Measurements from ENCODE around the gene ZNF791.

The ZNF791 gene

DNA sequence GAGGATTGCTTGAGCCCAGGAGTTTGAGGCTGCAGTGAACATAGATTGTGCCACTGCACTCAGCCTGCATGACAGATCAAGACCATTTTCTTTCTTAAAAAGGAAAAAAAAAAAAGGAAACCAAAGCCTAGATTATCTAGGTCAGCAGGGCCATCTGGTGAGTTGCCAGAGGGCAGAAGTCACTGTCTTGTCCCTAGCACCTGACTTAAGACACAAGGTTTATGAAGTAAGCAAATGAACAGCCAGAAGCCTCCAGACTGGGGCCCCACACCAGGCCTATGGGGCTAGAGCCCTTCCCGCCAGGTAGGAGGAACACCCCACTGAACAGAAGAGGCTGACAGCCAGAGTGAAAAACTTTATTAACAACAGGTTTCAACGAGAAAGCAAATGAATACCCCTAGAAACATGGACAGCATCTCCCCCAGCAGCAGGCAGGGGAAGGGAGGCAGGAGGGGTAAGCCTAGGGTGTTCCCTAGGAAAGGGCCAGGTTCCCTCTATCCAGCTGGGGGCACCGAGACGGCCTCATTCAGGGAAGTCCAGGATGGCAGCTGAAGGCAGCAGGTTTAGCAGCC is 57.1 kb downstream of the ZNF791 start:
- TF ChIP-seq, protein P1, sequence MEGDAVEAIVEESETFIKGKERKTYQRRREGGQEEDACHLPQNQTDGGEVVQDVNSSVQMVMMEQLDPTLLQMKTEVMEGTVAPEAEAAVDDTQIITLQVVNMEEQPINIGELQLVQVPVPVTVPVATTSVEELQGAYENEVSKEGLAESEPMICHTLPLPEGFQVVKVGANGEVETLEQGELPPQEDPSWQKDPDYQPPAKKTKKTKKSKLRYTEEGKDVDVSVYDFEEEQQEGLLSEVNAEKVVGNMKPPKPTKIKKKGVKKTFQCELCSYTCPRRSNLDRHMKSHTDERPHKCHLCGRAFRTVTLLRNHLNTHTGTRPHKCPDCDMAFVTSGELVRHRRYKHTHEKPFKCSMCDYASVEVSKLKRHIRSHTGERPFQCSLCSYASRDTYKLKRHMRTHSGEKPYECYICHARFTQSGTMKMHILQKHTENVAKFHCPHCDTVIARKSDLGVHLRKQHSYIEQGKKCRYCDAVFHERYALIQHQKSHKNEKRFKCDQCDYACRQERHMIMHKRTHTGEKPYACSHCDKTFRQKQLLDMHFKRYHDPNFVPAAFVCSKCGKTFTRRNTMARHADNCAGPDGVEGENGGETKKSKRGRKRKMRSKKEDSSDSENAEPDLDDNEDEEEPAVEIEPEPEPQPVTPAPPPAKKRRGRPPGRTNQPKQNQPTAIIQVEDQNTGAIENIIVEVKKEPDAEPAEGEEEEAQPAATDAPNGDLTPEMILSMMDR (conservative IDR thresholded peaks at IDR 0.05; ENCODE audit: low read depth, low read length): no peak
- no peak overlapping the region for H3K4me3 ChIP-seq (ENCODE audit: low read depth, low read length)

GRCh38 chr19:12668346-12668745 is 57.6 kb downstream of the ZNF791 start:
- DNase-seq (ENCODE audit: low read depth): no peak
- TF ChIP-seq, protein P1 (conservative IDR thresholded peaks at IDR 0.05; ENCODE audit: low read depth, low read length): no peak
- peak overlapping the region; percentile 81 for H3K4me3 ChIP-seq (ENCODE audit: low read depth, low read length)

More for the DNA sequence above, 57.1 kb downstream of the ZNF791 start:
- no peak for DNase-seq (ENCODE audit: low read depth)

- peak; percentile 80 for DNase-seq (ENCODE audit: low read depth)
- TF ChIP-seq, protein P1 (conservative IDR thresholded peaks at IDR 0.05; ENCODE audit: low read depth, low read length): no peak
- H3K4me3 ChIP-seq (ENCODE audit: low read depth, low read length): peak overlapping the region; percentile 81
These were observed 58.2 kb downstream of the ZNF791 start for GRCh38 chr19:12668932-12669269.

GRCh38 chr19:12669270-12670158 is 58.8 kb downstream of the ZNF791 start:
- peak overlapping the region; percentile 81 for H3K4me3 ChIP-seq (ENCODE audit: low read depth, low read length)
- peak; percentile 91 for DNase-seq (ENCODE audit: low read depth)
- TF ChIP-seq, protein P1 (conservative IDR thresholded peaks at IDR 0.05; ENCODE audit: low read depth, low read length): peak; percentile 16

DNA sequence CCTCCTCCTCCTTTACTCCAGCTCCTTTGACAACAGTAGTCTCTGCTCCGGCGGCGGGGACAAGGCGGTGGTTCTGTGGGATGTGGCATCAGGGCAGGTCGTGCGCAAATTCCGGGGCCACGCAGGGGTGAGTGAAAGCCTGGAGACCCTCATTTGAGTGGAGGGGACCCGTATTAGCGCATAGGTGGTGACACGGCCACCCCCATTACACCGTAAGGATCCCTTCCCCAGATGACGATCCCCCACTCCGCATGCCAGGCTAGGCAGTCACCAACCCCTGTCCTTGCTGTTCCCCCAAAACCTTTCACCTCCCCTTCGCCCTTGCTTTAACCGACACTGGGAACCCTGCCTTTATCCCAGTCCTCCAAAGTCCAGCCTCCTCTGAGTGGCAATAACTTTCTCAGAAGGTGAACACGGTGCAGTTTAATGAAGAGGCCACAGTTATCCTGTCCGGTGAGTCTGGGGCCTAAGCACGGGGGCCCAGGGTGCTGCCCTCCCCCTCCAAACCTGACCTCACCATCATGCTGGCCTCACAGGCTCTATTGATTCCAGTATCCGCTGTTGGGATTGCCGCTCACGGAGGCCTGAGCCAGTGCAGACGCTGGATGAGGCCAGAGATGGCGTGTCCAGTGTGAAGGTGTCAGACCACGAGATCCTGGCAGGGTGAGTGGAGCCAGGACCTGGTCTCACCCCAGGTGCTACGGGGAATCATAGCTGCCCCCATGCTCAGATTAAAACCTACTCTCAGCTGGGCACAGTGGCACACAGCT is 59.6 kb downstream of the ZNF791 start:
- DNase-seq (ENCODE audit: low read depth): no peak
- TF ChIP-seq, protein P1 (conservative IDR thresholded peaks at IDR 0.05; ENCODE audit: low read depth, low read length): no peak
- peak overlapping the region; percentile 81 for H3K4me3 ChIP-seq (ENCODE audit: low read depth, low read length)

- no peak for DNase-seq (ENCODE audit: low read depth)
- TF ChIP-seq, protein P1 (conservative IDR thresholded peaks at IDR 0.05; ENCODE audit: low read depth, low read length): no peak
- H3K4me3 ChIP-seq (ENCODE audit: low read depth, low read length): no peak overlapping the region
These were observed 62.0 kb downstream of the ZNF791 start for GRCh38 chr19:12672744-12673143.
